HL-60 (cell line): ENCODE measurements around the gene CREB3L1.

ENCODE experiments used
- DNase-seq, 2 experiments: peaks; one replicate each; pipeline ENCODE4 v3.0.0-alpha.2; 2010 to 2020; ENCODE audit warnings: low read depth in 1 of 2, low spot score in 1 of 2
- H3K27ac ChIP-seq: fragments of 250-450 bp; sonication (Bioruptor Pico); replicated peaks from 2 replicates; pipeline ENCODE4 v1.5.1; 2020; ENCODE audit warnings: mild to moderate bottlenecking, moderate library complexity
- H3K27me3 ChIP-seq: fragments of 250-450 bp; sonication (Bioruptor Pico); 2 replicates; pipeline ENCODE4 v1.5.1; 2021; ENCODE audit warnings: mild to moderate bottlenecking, moderate library complexity; ENCODE audit not compliant: insufficient read depth, poor library complexity, severe bottlenecking
- H3K4me3 ChIP-seq: replicated peaks from 2 replicates; pipeline ENCODE4 v1.5.1; 2011; ENCODE audit warnings: mild to moderate bottlenecking, control low read depth, low read length; ENCODE audit not compliant: insufficient read depth
- GABPA ChIP-seq: IDR thresholded peaks from 2 replicates; pipeline ENCODE4 v1.6.1; 2012; ENCODE audit warnings: low read depth
- POLR2AphosphoS5 ChIP-seq: IDR thresholded peaks from 2 replicates; pipeline ENCODE4 v1.6.1; 2012; ENCODE audit warnings: low read depth
- SPI1 ChIP-seq: IDR thresholded peaks from 2 replicates; pipeline ENCODE4 v1.6.1; 2012; ENCODE audit warnings: low read depth, mild to moderate bottlenecking, borderline replicate concordance
- TF ChIP-seq, protein P1 (sequence below): IDR thresholded peaks from 2 replicates; pipeline ENCODE4 v1.6.1; 2012; ENCODE audit warnings: low read depth; ENCODE audit not compliant: insufficient replicate concordance
- TF ChIP-seq, protein P2 (sequence below): IDR thresholded peaks from one replicate; pipeline ENCODE4 v1.5.1; 2011; ENCODE audit warnings: low read length, control low read depth, inconsistent platforms; ENCODE audit not compliant: insufficient read depth

CREB3L1 gene

DNA sequence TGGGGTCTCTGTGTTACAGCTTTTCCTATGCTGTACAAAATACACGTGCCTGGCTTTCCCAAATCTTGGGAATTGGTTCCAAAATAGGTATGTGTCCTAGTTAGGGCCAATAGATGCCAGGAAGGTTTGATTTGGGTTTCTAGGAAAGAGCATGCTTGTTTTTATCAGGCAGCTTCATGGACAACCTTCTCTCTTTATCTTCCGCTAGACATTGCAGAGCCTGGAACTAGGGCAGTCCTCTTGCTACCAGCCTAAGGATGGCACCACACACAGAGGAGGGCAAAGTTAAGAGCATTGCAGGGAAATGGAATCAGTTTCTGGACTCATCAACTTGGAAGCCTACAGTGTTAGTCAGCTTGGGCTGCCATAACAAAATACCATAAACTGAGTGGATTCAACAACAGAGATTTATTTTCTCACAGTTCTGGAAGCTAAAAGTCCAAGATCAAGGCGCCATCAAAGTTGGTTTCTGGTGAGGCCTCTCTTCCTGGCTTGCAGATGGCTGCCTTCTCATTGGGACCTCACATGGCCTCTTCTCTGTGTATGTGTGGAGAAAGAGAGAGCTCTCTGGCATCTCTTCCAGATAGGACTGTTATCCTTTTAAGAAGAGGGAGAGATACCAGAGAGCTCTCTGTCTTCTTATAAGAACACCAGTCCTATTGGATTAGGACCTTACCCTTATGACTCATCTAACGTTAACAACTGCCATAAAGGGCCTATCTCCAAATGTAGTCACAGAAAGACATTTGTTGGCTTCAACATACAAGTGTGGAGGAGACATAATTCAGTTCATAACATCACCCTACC, 27.3 kb upstream of the CREB3L1 start:
- Histone ChIP-seq H3K4me3 (no peak overlapping the region), H3K27ac (no peak overlapping the region), H3K27me3 (no peaks in the 10 kb centered on the region)
- no peak for DNase-seq
- TF ChIP-seq, protein P1, sequence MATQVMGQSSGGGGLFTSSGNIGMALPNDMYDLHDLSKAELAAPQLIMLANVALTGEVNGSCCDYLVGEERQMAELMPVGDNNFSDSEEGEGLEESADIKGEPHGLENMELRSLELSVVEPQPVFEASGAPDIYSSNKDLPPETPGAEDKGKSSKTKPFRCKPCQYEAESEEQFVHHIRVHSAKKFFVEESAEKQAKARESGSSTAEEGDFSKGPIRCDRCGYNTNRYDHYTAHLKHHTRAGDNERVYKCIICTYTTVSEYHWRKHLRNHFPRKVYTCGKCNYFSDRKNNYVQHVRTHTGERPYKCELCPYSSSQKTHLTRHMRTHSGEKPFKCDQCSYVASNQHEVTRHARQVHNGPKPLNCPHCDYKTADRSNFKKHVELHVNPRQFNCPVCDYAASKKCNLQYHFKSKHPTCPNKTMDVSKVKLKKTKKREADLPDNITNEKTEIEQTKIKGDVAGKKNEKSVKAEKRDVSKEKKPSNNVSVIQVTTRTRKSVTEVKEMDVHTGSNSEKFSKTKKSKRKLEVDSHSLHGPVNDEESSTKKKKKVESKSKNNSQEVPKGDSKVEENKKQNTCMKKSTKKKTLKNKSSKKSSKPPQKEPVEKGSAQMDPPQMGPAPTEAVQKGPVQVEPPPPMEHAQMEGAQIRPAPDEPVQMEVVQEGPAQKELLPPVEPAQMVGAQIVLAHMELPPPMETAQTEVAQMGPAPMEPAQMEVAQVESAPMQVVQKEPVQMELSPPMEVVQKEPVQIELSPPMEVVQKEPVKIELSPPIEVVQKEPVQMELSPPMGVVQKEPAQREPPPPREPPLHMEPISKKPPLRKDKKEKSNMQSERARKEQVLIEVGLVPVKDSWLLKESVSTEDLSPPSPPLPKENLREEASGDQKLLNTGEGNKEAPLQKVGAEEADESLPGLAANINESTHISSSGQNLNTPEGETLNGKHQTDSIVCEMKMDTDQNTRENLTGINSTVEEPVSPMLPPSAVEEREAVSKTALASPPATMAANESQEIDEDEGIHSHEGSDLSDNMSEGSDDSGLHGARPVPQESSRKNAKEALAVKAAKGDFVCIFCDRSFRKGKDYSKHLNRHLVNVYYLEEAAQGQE: no peak
- TF ChIP-seq POLR2AphosphoS5 (no peak), GABPA (no peak), SPI1 (no peak)
- TF ChIP-seq, protein P2, sequence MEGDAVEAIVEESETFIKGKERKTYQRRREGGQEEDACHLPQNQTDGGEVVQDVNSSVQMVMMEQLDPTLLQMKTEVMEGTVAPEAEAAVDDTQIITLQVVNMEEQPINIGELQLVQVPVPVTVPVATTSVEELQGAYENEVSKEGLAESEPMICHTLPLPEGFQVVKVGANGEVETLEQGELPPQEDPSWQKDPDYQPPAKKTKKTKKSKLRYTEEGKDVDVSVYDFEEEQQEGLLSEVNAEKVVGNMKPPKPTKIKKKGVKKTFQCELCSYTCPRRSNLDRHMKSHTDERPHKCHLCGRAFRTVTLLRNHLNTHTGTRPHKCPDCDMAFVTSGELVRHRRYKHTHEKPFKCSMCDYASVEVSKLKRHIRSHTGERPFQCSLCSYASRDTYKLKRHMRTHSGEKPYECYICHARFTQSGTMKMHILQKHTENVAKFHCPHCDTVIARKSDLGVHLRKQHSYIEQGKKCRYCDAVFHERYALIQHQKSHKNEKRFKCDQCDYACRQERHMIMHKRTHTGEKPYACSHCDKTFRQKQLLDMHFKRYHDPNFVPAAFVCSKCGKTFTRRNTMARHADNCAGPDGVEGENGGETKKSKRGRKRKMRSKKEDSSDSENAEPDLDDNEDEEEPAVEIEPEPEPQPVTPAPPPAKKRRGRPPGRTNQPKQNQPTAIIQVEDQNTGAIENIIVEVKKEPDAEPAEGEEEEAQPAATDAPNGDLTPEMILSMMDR: no peak

DNA sequence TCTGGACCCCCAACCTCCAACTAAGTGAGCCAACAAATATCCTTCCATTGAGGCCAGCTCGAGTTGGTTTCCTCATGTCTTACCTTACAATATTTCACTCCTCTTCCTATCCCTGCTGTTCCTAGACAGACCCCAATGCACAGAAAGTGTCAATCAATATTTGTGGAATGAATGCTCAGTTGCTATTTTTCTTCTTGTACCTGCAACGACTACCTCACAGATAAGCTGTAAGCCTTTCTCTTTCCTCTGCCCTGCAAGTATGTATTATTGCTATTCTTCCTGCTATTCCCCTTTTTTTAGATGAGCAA, 26.8 kb upstream of the CREB3L1 start:
- Histone ChIP-seq H3K27me3 (no peaks in the 10 kb centered on the region), H3K4me3 (no peak overlapping the region), H3K27ac (no peak overlapping the region)
- DNase-seq: no peak
- TF ChIP-seq, protein P2: no peak
- TF ChIP-seq GABPA (no peak), POLR2AphosphoS5 (no peak), SPI1 (no peak)
- TF ChIP-seq, protein P1: no peak

DNA sequence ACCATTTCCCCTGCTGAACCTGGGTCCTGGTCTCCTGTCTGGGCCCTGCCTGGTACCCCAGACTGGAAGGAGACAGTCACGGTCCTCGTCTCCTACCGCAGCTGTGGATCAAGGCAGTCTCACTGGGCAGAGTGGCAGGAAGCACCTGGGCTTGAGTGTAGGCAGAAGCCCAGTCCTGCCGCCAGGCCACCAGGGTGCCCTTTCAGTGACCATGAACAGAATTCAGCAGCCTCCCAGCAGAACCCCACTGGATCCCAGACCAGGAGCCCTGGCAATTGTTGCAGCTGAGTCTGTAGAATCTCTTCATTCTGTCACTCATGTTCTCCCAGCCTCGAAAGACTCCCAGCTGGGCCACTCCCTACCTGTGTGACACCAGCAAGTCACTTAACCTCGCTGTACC, 25.5 kb upstream of the CREB3L1 start:
- TF ChIP-seq GABPA (no peak), SPI1 (no peak), POLR2AphosphoS5 (no peak)
- TF ChIP-seq, protein P1: no peak
- TF ChIP-seq, protein P2: no peak
- Histone ChIP-seq H3K4me3 (no peak overlapping the region), H3K27me3 (no peaks in the 10 kb centered on the region), H3K27ac (no peak overlapping the region)
- no peak for DNase-seq
